Measurements from ENCODE around the gene PTPN6. TPM values are rescaled to one million over a fixed set of nuclear protein-coding genes. Genes with fewer than 3 reads are reported as not detected.
A peak's percentile ranks its signal among the peaks of the same experiment; 100 is the strongest.

The PTPN6 gene
- total and polyA plus RNA-seq, 2 of the 13 experiments (the other 11 are each of a cell fraction or from before 2014, with no cell fraction given) = 10.5 to 10.6 TPM

GRCh38 chr12:7009512-7009911 lies 58.4 kb downstream of the PTPN6 start (continued):
- TF ChIP-seq FUBP1 (CRISPR knock-in tag; IDR thresholded peaks at IDR 0.05; ENCODE audit: borderline replicate concordance) (no peak), SOX6 (IDR thresholded peaks at IDR 0.05) (no peak), SOX6 (CRISPR knock-in tag; IDR thresholded peaks at IDR 0.05) (no peak), ZNF503 (CRISPR knock-in tag; IDR thresholded peaks at IDR 0.05) (no peak)

MicroRNAs encoded within 50 kb of the gene (microRNA counts, 767-probe panel; counts per million panel counts)
- microRNA hsa-miR-141-3p = not detected
- not detected for microRNA hsa-miR-200c-3p

Small RNA genes within 50 kb of the gene (microRNA-seq; reads per million reads assigned to microRNA genes)
- 16.3 reads per million, percentile 53 among the genes with 10 or more reads in this experiment for gene MIR141
- gene MIR200C = 156 reads per million, percentile 77 among the genes with 10 or more reads in this experiment

Small RNA genes within 50 kb of the gene (small RNA-seq; reads per million reads assigned to genes)
- gene MIR141 (ENCODE audit: insufficient read depth in 2 of 3, insufficient read length in 3 of 3, low read depth in 2 of 3, low replicate concordance in 1 of 3) (0.10 to 114 (median 58.6) reads per million in 3 experiments), gene MIR200C (ENCODE audit: insufficient read depth in 2 of 3, insufficient read length in 3 of 3, low read depth in 2 of 3, low replicate concordance in 1 of 3) (2.2 to 144 (median 50.1) reads per million in 3 experiments), gene RNU7-1 (ENCODE audit: insufficient read depth in 2 of 3, insufficient read length in 3 of 3, low read depth in 2 of 3, low replicate concordance in 1 of 3) (0 reads per million in 3 experiments), gene SCARNA12 (ENCODE audit: insufficient read depth in 2 of 3, insufficient read length in 3 of 3, low read depth in 2 of 3, low replicate concordance in 1 of 3) (1.6 to 3.1 (median 1.9) reads per million in 3 experiments)

Other genes with a start within 250 kb of the PTPN6 start
- 38.0 and 40.0 TPM in 2 replicates for gene COPS7A, start 227.3 kb upstream of the PTPN6 start, total RNA-seq (2016; rRNA removed; fragmentation: Illumina TruSeq; extraction: Trizol)
- gene COPS7A, start 227.3 kb upstream of the PTPN6 start, polyA plus RNA-seq (2011; rRNA removed) = 71.4 and 73.6 TPM in 2 replicates
- gene MLF2, start 198.2 kb upstream of the PTPN6 start, total RNA-seq (2016; rRNA removed; fragmentation: Illumina TruSeq; extraction: Trizol) = 88.1 and 95.8 TPM in 2 replicates
- 167 and 178 TPM in 2 replicates for gene MLF2, start 198.2 kb upstream of the PTPN6 start, polyA plus RNA-seq (2011; rRNA removed)
- gene PTMS, start 185.0 kb upstream of the PTPN6 start, total RNA-seq (2016; rRNA removed; fragmentation: Illumina TruSeq; extraction: Trizol) = 40.5 and 42.1 TPM in 2 replicates
- gene PTMS, start 185.0 kb upstream of the PTPN6 start, polyA plus RNA-seq (2011; rRNA removed) = 79.1 and 82.4 TPM in 2 replicates
- 0.11 TPM in 1 of 2 replicates, not detected in the other for gene LAG3, start 178.8 kb upstream of the PTPN6 start, total RNA-seq (2016; rRNA removed; fragmentation: Illumina TruSeq; extraction: Trizol)
- 0.26 and 0.51 TPM in 2 replicates for gene LAG3, start 178.8 kb upstream of the PTPN6 start, polyA plus RNA-seq (2011; rRNA removed)
- 0.07 and 0.27 TPM in 2 replicates for gene CD4, start 161.8 kb upstream of the PTPN6 start, total RNA-seq (2016; rRNA removed; fragmentation: Illumina TruSeq; extraction: Trizol)
- gene CD4, start 161.8 kb upstream of the PTPN6 start, polyA plus RNA-seq (2011; rRNA removed) = 0.68 and 0.95 TPM in 2 replicates
- not detected in 2 replicates for gene GPR162, start 129.5 kb upstream of the PTPN6 start, total RNA-seq (2016; rRNA removed; fragmentation: Illumina TruSeq; extraction: Trizol)
- gene GPR162, start 129.5 kb upstream of the PTPN6 start, polyA plus RNA-seq (2011; rRNA removed) = 0.08 and 0.10 TPM in 2 replicates
- 7.9 and 20.5 TPM in 2 replicates for gene P3H3, start 122.9 kb upstream of the PTPN6 start, total RNA-seq (2016; rRNA removed; fragmentation: Illumina TruSeq; extraction: Trizol)
- gene P3H3, start 122.9 kb upstream of the PTPN6 start, polyA plus RNA-seq (2011; rRNA removed) = 20.1 and 21.1 TPM in 2 replicates
- gene GNB3, start 110.4 kb upstream of the PTPN6 start, total RNA-seq (2016; rRNA removed; fragmentation: Illumina TruSeq; extraction: Trizol) = 0.17 and 1.3 TPM in 2 replicates
- gene GNB3, start 110.4 kb upstream of the PTPN6 start, polyA plus RNA-seq (2011; rRNA removed) = 3.6 and 3.8 TPM in 2 replicates
- 51.9 and 56.5 TPM in 2 replicates for gene CDCA3, start 100.1 kb upstream of the PTPN6 start, total RNA-seq (2016; rRNA removed; fragmentation: Illumina TruSeq; extraction: Trizol)
- gene CDCA3, start 100.1 kb upstream of the PTPN6 start, polyA plus RNA-seq (2011; rRNA removed) = 21.8 and 32.7 TPM in 2 replicates
- 53.4 and 56.0 TPM in 2 replicates for gene USP5, start 99.2 kb upstream of the PTPN6 start, total RNA-seq (2016; rRNA removed; fragmentation: Illumina TruSeq; extraction: Trizol)
- 39.6 and 42.8 TPM in 2 replicates for gene USP5, start 99.2 kb upstream of the PTPN6 start, polyA plus RNA-seq (2011; rRNA removed)
- gene TPI1, start 83.8 kb upstream of the PTPN6 start, total RNA-seq (2016; rRNA removed; fragmentation: Illumina TruSeq; extraction: Trizol) = 945 and 1,237 TPM in 2 replicates
- gene TPI1, start 83.8 kb upstream of the PTPN6 start, polyA plus RNA-seq (2011; rRNA removed) = 2,303 and 2,535 TPM in 2 replicates
- 4.0 and 6.2 TPM in 2 replicates for gene SPSB2, start 78.1 kb upstream of the PTPN6 start, total RNA-seq (2016; rRNA removed; fragmentation: Illumina TruSeq; extraction: Trizol)
- gene SPSB2, start 78.1 kb upstream of the PTPN6 start, polyA plus RNA-seq (2011; rRNA removed) = 1.9 and 2.0 TPM in 2 replicates
- 6.0 and 6.7 TPM in 2 replicates for gene LRRC23, start 46.5 kb upstream of the PTPN6 start, total RNA-seq (2016; rRNA removed; fragmentation: Illumina TruSeq; extraction: Trizol)
- gene LRRC23, start 46.5 kb upstream of the PTPN6 start, polyA plus RNA-seq (2011; rRNA removed) = 6.2 and 7.8 TPM in 2 replicates
- gene ENO2, start 36.8 kb upstream of the PTPN6 start, total RNA-seq (2016; rRNA removed; fragmentation: Illumina TruSeq; extraction: Trizol) = 15.9 and 19.3 TPM in 2 replicates
- gene ENO2, start 36.8 kb upstream of the PTPN6 start, polyA plus RNA-seq (2011; rRNA removed) = 136 and 144 TPM in 2 replicates
- 2.1 TPM in 2 replicates for gene ATN1, start 23.4 kb upstream of the PTPN6 start, total RNA-seq (2016; rRNA removed; fragmentation: Illumina TruSeq; extraction: Trizol)
- 8.6 and 10.7 TPM in 2 replicates for gene ATN1, start 23.4 kb upstream of the PTPN6 start, polyA plus RNA-seq (2011; rRNA removed)
- gene RNU7-1, start 7.5 kb upstream of the PTPN6 start, total RNA-seq (2016; rRNA removed; fragmentation: Illumina TruSeq; extraction: Trizol) = not detected in 2 replicates
- not detected in 2 replicates for gene RNU7-1, start 7.5 kb upstream of the PTPN6 start, polyA plus RNA-seq (2011; rRNA removed)
- gene C12orf57, start 7.3 kb upstream of the PTPN6 start, total RNA-seq (2016; rRNA removed; fragmentation: Illumina TruSeq; extraction: Trizol) = 84.0 and 89.7 TPM in 2 replicates
- 287 and 302 TPM in 2 replicates for gene C12orf57, start 7.3 kb upstream of the PTPN6 start, polyA plus RNA-seq (2011; rRNA removed)
- gene PHB2, start 19.3 kb downstream of the PTPN6 start, total RNA-seq (2016; rRNA removed; fragmentation: Illumina TruSeq; extraction: Trizol) = 291 and 394 TPM in 2 replicates
- 425 and 468 TPM in 2 replicates for gene PHB2, start 19.3 kb downstream of the PTPN6 start, polyA plus RNA-seq (2011; rRNA removed)
- gene EMG1, start 19.6 kb downstream of the PTPN6 start, total RNA-seq (2016; rRNA removed; fragmentation: Illumina TruSeq; extraction: Trizol) = 130 and 190 TPM in 2 replicates
- gene EMG1, start 19.6 kb downstream of the PTPN6 start, polyA plus RNA-seq (2011; rRNA removed) = 57.7 and 76.3 TPM in 2 replicates
- 22.1 and 44.5 TPM in 2 replicates for gene LPCAT3, start 67.1 kb downstream of the PTPN6 start, total RNA-seq (2016; rRNA removed; fragmentation: Illumina TruSeq; extraction: Trizol)
- 62.7 and 64.3 TPM in 2 replicates for gene LPCAT3, start 67.1 kb downstream of the PTPN6 start, polyA plus RNA-seq (2011; rRNA removed)
- 8.2 and 18.2 TPM in 2 replicates for gene C1S, start 109.4 kb downstream of the PTPN6 start, total RNA-seq (2016; rRNA removed; fragmentation: Illumina TruSeq; extraction: Trizol)
- gene C1S, start 109.4 kb downstream of the PTPN6 start, polyA plus RNA-seq (2011; rRNA removed) = 14.5 and 23.3 TPM in 2 replicates
- gene C1R, start 141.1 kb downstream of the PTPN6 start, total RNA-seq (2016; rRNA removed; fragmentation: Illumina TruSeq; extraction: Trizol) = 1.7 and 3.5 TPM in 2 replicates
- gene C1R, start 141.1 kb downstream of the PTPN6 start, polyA plus RNA-seq (2011; rRNA removed) = 6.5 and 11.2 TPM in 2 replicates
- 14.2 and 28.9 TPM in 2 replicates for gene C1RL, start 157.9 kb downstream of the PTPN6 start, total RNA-seq (2016; rRNA removed; fragmentation: Illumina TruSeq; extraction: Trizol)
- gene C1RL, start 157.9 kb downstream of the PTPN6 start, polyA plus RNA-seq (2011; rRNA removed) = 53.1 and 73.4 TPM in 2 replicates
- gene RBP5, start 177.5 kb downstream of the PTPN6 start, total RNA-seq (2016; rRNA removed; fragmentation: Illumina TruSeq; extraction: Trizol) = 19.8 and 21.4 TPM in 2 replicates
- 13.8 and 17.5 TPM in 2 replicates for gene RBP5, start 177.5 kb downstream of the PTPN6 start, polyA plus RNA-seq (2011; rRNA removed)
- gene CLSTN3, start 179.0 kb downstream of the PTPN6 start, total RNA-seq (2016; rRNA removed; fragmentation: Illumina TruSeq; extraction: Trizol) = 10.8 and 26.2 TPM in 2 replicates
- gene CLSTN3, start 179.0 kb downstream of the PTPN6 start, polyA plus RNA-seq (2011; rRNA removed) = 94.1 and 118 TPM in 2 replicates
- gene PEX5, start 238.3 kb downstream of the PTPN6 start, total RNA-seq (2016; rRNA removed; fragmentation: Illumina TruSeq; extraction: Trizol) = 29.0 and 35.2 TPM in 2 replicates
- 16.4 and 17.4 TPM in 2 replicates for gene PEX5, start 238.3 kb downstream of the PTPN6 start, polyA plus RNA-seq (2011; rRNA removed)